B cell (primary cell): ENCODE measurements around the gene CCDC192. TPM values are rescaled to one million over a fixed set of nuclear protein-coding genes. Genes with fewer than 3 reads are reported as not detected.

Source experiments
- ATAC-seq: fragments of 200-7000 bp; cut with Tn5 transposase; one replicate; pipeline ENCODE4 v1.10.0; 2021; ENCODE audit warnings: low read depth, mild to moderate bottlenecking, moderate number of reproducible peaks, moderate library complexity
- CTCF ChIA-PET: fragments of 350-600 bp; sonication (Branson Sonifier 250); formaldehyde crosslinking; loops from one replicate; lab custom pipeline; 2021; ENCODE audit warnings: antibody characterized with exemption, inconsistent platforms; lab: Charles Lee
- POLR2A ChIA-PET: fragments of 350-600 bp; sonication (Branson Sonifier 250); formaldehyde crosslinking; loops from one replicate; lab custom pipeline; 2021; ENCODE audit warnings: antibody characterized with exemption; lab: Charles Lee
- DNase-seq: peaks from one replicate; pipeline ENCODE4 v3.0.0; 2013
- H2AFZ ChIP-seq: 2 replicates; pipeline ENCODE4 v1.6.1; 2012; ENCODE audit warnings: mild to moderate bottlenecking, low read depth, low read length; ENCODE audit not compliant: insufficient read depth, poor library complexity, severe bottlenecking
- H3K27ac ChIP-seq, 2 donors: 1 replicate in 1 of 2; 2 replicates in 1 of 2; pipeline ENCODE4 v1.5.1; 2012 to 2013; ENCODE audit warnings: low read length in 2 of 2, mild to moderate bottlenecking in 2 of 2, moderate library complexity in 1 of 2
- H3K27me3 ChIP-seq, 4 experiments: fragments of 200-600 bp in 1 of 4; sonication (generic) in 1 of 4; replicated peaks in 1 of 4; 1 replicate in 2 of 4; 2 replicates in 2 of 4; pipeline versions ENCODE4 v1.6.1 to v1.7.0; 2013 to 2016; ENCODE audit warnings: low read length in 3 of 4, mild to moderate bottlenecking in 2 of 4, mixed read lengths in 1 of 4, moderate library complexity in 1 of 4; ENCODE audit not compliant: insufficient read depth in 4 of 4, control insufficient read depth in 3 of 4; ENCODE audit errors: control extremely low read depth in 1 of 4
- H3K36me3 ChIP-seq, 2 experiments: replicated peaks in 1 of 2; 1 replicate in 1 of 2; 2 replicates in 1 of 2; pipeline versions ENCODE4 v1.6.1 to v1.7.1; 2013; ENCODE audit warnings: low read length in 1 of 2; ENCODE audit not compliant: insufficient read depth in 2 of 2, control insufficient read depth in 1 of 2; ENCODE audit errors: control extremely low read depth in 1 of 2, extremely low read depth in 1 of 2
- H3K4me1 ChIP-seq, 2 donors: fragments of 200-600 bp in 1 of 2; sonication (generic) in 1 of 2; 1 replicate in 1 of 2; 2 replicates in 1 of 2; pipeline versions ENCODE4 v1.5.1 to v1.6.1; 2013 to 2017; ENCODE audit warnings: low read length in 2 of 2; ENCODE audit not compliant: control insufficient read depth in 2 of 2, insufficient read depth in 2 of 2
- H3K4me2 ChIP-seq: replicated peaks from 2 replicates; pipeline ENCODE3; 2012; ENCODE audit warnings: mild to moderate bottlenecking, low read depth, low read length; ENCODE audit not compliant: poor library complexity, severe bottlenecking
- H3K4me3 ChIP-seq, 5 experiments: fragments of 200-600 bp in 1 of 5; sonication (generic) in 1 of 5; 1 replicate in 3 of 5; 2 replicates in 2 of 5; pipeline versions ENCODE4 v1.5.1 to v1.7.0; 2011 to 2016; ENCODE audit warnings: low read length in 4 of 5, mild to moderate bottlenecking in 4 of 5, low read depth in 2 of 5, control low read depth in 1 of 5, moderate library complexity in 1 of 5; ENCODE audit not compliant: insufficient read depth in 1 of 5; ENCODE audit errors: control extremely low read depth in 1 of 5, extremely low read depth in 1 of 5
- H3K79me2 ChIP-seq: fragments of 200-600 bp; sonication (generic); one replicate; pipeline ENCODE4 v1.6.0; 2016; ENCODE audit warnings: low read length; ENCODE audit not compliant: control insufficient read depth, insufficient read depth
- H3K9ac ChIP-seq: fragments of 200-600 bp; sonication (generic); 2 replicates; pipeline ENCODE4 v1.6.1; 2017; ENCODE audit warnings: mild to moderate bottlenecking, low read length, moderate library complexity
- H3K9me3 ChIP-seq, 3 donors: one replicate each; pipeline versions ENCODE4 v1.6.1 to v1.7.1; 2013; ENCODE audit warnings: low read length in 2 of 3; ENCODE audit not compliant: control insufficient read depth in 2 of 3, insufficient read depth in 1 of 3; ENCODE audit errors: control extremely low read depth in 1 of 3
- H4K20me1 ChIP-seq: 2 replicates; pipeline ENCODE4 v1.6.0; 2012; ENCODE audit warnings: mild to moderate bottlenecking, low read length; ENCODE audit not compliant: insufficient read depth, control insufficient read depth, poor library complexity, severe bottlenecking
- H3K27ac Mint-ChIP-seq: one replicate; pipeline ENCODE4 v1.8.0; 2021; ENCODE audit warnings: mixed read lengths
- H3K27me3 Mint-ChIP-seq: one replicate; pipeline ENCODE4 v1.8.0; 2021; ENCODE audit warnings: mixed read lengths
- H3K4me1 Mint-ChIP-seq: one replicate; pipeline ENCODE4 v1.8.0; 2021; ENCODE audit warnings: mixed read lengths
- H3K4me3 Mint-ChIP-seq: one replicate; pipeline ENCODE4 v1.8.0; 2021; ENCODE audit warnings: mixed read lengths
- H3K9me3 Mint-ChIP-seq: one replicate; pipeline ENCODE4 v1.8.0; 2022; ENCODE audit warnings: mixed read lengths; ENCODE audit not compliant: insufficient read depth
- CTCF ChIP-seq: fragments of 200-600 bp; IDR thresholded peaks from one replicate; pipeline ENCODE4 v1.8.0; 2022; ENCODE audit warnings: antibody characterized with exemption, mild to moderate bottlenecking
- EZH2 ChIP-seq: IDR thresholded peaks from 2 replicates; pipeline ENCODE4 v1.6.1; 2012; ENCODE audit warnings: borderline replicate concordance, low read depth, mild to moderate bottlenecking, moderate library complexity, low read length; ENCODE audit not compliant: insufficient read depth, poor library complexity, severe bottlenecking
- WGBS: methylation state at CpG from one replicate; pipeline ENCODE4 v1.1.5; 2013; ENCODE audit warnings: missing lambda C conversion rate; ENCODE audit not compliant: insufficient coverage; 5-methylcytosine and 5-hydroxymethylcytosine counted together
- intact Hi-C: fragments of 100-400 bp; cut with micrococcal nuclease; formaldehyde crosslinking; loops from one replicate; pipeline ENCODE4 v1.10.0; 2022
- polyA plus RNA-seq: library from polyadenylated mRNA; depleted of rRNA; stranded (reverse); fragments of >200 nt; gene quantifications from 2 replicates; pipeline ENCODE4 v1.2.3, GENCODE V29; 2012
- total RNA-seq, 2 donors: library from RNA; stranded (reverse); fragments of 120-200 nt in 1 of 2; gene quantifications; 1 replicate in 1 of 2; 2 replicates in 1 of 2; pipeline versions ENCODE4 v1.2.3 to v1.2.4, GENCODE V29; 2013 to 2022

CCDC192 gene
- total and polyA plus RNA-seq, 2 donors (not counting 1 experiment from before 2014, with no cell fraction given) = not detected

DNA sequence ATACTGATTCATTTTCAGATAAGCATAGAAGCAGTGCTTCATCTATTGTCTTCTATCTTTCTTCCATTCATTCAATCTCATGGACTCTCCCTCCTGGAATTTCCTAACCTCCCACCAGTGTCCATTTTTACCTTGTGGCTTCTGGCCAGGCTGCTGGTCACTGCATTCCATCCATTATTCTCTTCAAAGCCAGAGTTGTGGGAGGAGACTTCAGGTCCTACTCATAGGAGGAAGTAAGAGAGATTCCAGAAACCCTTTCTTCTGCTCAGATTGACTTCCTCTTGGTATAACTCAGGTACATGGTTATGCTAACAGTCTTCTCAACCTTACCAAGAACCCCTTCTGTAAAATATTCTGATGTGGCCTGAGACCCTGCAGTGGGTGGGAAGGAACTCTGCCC is 227.1 kb downstream of the CCDC192 start:
- CTCF ChIA-PET = no interaction called here
- H3K27me3 Mint-ChIP-seq = peaks cover 4% of the 10 kb centered on the region
- POLR2A ChIA-PET = no interaction called here
- no peak for ATAC-seq
- TF ChIP-seq CTCF (no peak), EZH2 (no peak)
- no peaks in the 10 kb centered on the region for H3K9me3 ChIP-seq
- H3K9ac ChIP-seq = no peak overlapping the region
- intact Hi-C loops = no loop called here
- H3K4me1 ChIP-seq = no peaks in the 10 kb centered on the region
- no peak for DNase-seq
- H3K4me3 Mint-ChIP-seq = no peak overlapping the region
- H3K79me2 ChIP-seq = no peaks in the 10 kb centered on the region
- H3K27ac ChIP-seq = no peak overlapping the region
- H4K20me1 ChIP-seq = no peaks in the 10 kb centered on the region
- H3K4me2 ChIP-seq = no peak overlapping the region
- H3K27me3 ChIP-seq = no peaks in the 10 kb centered on the region
- no peak overlapping the region for H2AFZ ChIP-seq
- H3K4me3 ChIP-seq = no peak overlapping the region
- H3K9me3 Mint-ChIP-seq = peaks cover 2% of the 10 kb centered on the region
- H3K27ac Mint-ChIP-seq = no peak overlapping the region
- no peaks in the 10 kb centered on the region for H3K4me1 Mint-ChIP-seq
- no peaks in the 10 kb centered on the region for H3K36me3 ChIP-seq

- H3K4me2 ChIP-seq = no peak overlapping the region
- no peaks in the 10 kb centered on the region for H3K4me1 Mint-ChIP-seq
- H3K27ac ChIP-seq = no peak overlapping the region
- H2AFZ ChIP-seq = no peak overlapping the region
- WGBS = 73% methylated on average over 1 of the region's 1 CpG
- no peaks in the 10 kb centered on the region for H4K20me1 ChIP-seq
- H3K9ac ChIP-seq = no peak overlapping the region
- H3K4me3 ChIP-seq = no peak overlapping the region
- TF ChIP-seq CTCF = no peak
- no peak for TF ChIP-seq EZH2
- intact Hi-C loops = no loop called here
- H3K27me3 Mint-ChIP-seq = peaks cover 4% of the 10 kb centered on the region
- no peak overlapping the region for H3K27ac Mint-ChIP-seq
- ChIA-PET CTCF (no interaction called here), POLR2A (no interaction called here)
- H3K9me3 ChIP-seq = no peaks in the 10 kb centered on the region
- H3K27me3 ChIP-seq = no peaks in the 10 kb centered on the region
- ATAC-seq (no peak), DNase-seq (no peak)
- H3K79me2 ChIP-seq = no peaks in the 10 kb centered on the region
- H3K9me3 Mint-ChIP-seq = peaks cover 2% of the 10 kb centered on the region
- H3K4me3 Mint-ChIP-seq = no peak overlapping the region
- H3K4me1 ChIP-seq = no peaks in the 10 kb centered on the region
- H3K36me3 ChIP-seq = no peaks in the 10 kb centered on the region
Measured at GRCh38 chr5:127931396-127931795, 228.2 kb downstream of the CCDC192 start.
